DND-41 (cell line): ENCODE measurements around the gene TBC1D21.

Source experiments
- EZH2 ChIP-seq: IDR thresholded peaks from 3 replicates; pipeline ENCODE4 v1.6.1; 2012; ENCODE audit warnings: borderline replicate concordance, low read depth, mild to moderate bottlenecking, moderate library complexity, low read length, inconsistent platforms; ENCODE audit not compliant: severe bottlenecking
- TF ChIP-seq, protein P1 (sequence below): IDR thresholded peaks from 2 replicates; pipeline ENCODE4 v1.5.1; 2012; ENCODE audit warnings: borderline replicate concordance, low read length, moderate library complexity, mild to moderate bottlenecking; ENCODE audit not compliant: poor library complexity, severe bottlenecking; ENCODE audit errors: extremely low read depth

- TF ChIP-seq, protein P1, sequence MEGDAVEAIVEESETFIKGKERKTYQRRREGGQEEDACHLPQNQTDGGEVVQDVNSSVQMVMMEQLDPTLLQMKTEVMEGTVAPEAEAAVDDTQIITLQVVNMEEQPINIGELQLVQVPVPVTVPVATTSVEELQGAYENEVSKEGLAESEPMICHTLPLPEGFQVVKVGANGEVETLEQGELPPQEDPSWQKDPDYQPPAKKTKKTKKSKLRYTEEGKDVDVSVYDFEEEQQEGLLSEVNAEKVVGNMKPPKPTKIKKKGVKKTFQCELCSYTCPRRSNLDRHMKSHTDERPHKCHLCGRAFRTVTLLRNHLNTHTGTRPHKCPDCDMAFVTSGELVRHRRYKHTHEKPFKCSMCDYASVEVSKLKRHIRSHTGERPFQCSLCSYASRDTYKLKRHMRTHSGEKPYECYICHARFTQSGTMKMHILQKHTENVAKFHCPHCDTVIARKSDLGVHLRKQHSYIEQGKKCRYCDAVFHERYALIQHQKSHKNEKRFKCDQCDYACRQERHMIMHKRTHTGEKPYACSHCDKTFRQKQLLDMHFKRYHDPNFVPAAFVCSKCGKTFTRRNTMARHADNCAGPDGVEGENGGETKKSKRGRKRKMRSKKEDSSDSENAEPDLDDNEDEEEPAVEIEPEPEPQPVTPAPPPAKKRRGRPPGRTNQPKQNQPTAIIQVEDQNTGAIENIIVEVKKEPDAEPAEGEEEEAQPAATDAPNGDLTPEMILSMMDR = no peak
- TF ChIP-seq EZH2 = no peak
These were observed 57.0 kb downstream of the TBC1D21 start for GRCh38 chr15:73930371-73930770.
